Measurements from ENCODE around the gene VSIG1.

GRCh38 chrX:108088511-108088910, 43.6 kb downstream of the VSIG1 start:
- TF ChIP-seq CTCF (IDR thresholded peaks at IDR 0.05) (no peak), POLR2A (IDR thresholded peaks at IDR 0.05) (no peak)
